A172 (cell line): ENCODE results near the gene CHCT1. TPM values are rescaled to one million over a fixed set of nuclear protein-coding genes. Genes with fewer than 3 reads are reported as not detected.

ENCODE experiments used
- DNase-seq: peaks from one replicate; pipeline ENCODE4 v3.0.0-alpha.2; 2015; ENCODE audit warnings: low spot score
- total RNA-seq: library from RNA; depleted of rRNA; stranded (reverse); fragments of >200 nt; shearing (Covaris generic); gene quantifications from 2 replicates; pipeline ENCODE4 v1.2.3, GENCODE V29; 2014; rRNA removed

CHCT1 gene
- total RNA-seq, 1 experiment from 2014 or later: not detected

- peak; percentile 29 for DNase-seq
These were observed 20.2 kb downstream of the CHCT1 start for GRCh38 chr17:60442271-60443173.

GRCh38 chr17:60443713-60444112, 21.4 kb downstream of the CHCT1 start:
- no peak for DNase-seq

- no peak for DNase-seq
These were observed 22.9 kb downstream of the CHCT1 start for GRCh38 chr17:60445144-60445543.

GRCh38 chr17:60447375-60447774, 25.1 kb downstream of the CHCT1 start:
- DNase-seq: no peak

- DNase-seq: no peak
These were observed 28.8 kb downstream of the CHCT1 start for GRCh38 chr17:60451071-60451470.

GRCh38 chr17:60451965-60452364, 29.7 kb downstream of the CHCT1 start:
- no peak for DNase-seq

GRCh38 chr17:60455378-60455777, 33.1 kb downstream of the CHCT1 start:
- DNase-seq: no peak

GRCh38 chr17:60457148-60457547, 34.9 kb downstream of the CHCT1 start:
- no peak for DNase-seq

- DNase-seq: no peak
These were observed 39.3 kb downstream of the CHCT1 start for GRCh38 chr17:60461584-60461983.

GRCh38 chr17:60463157-60463835, 41.0 kb downstream of the CHCT1 start:
- no peak for DNase-seq

GRCh38 chr17:60464343-60464742, 42.1 kb downstream of the CHCT1 start:
- no peak for DNase-seq

GRCh38 chr17:60468371-60468770, 46.1 kb downstream of the CHCT1 start:
- DNase-seq: no peak

- DNase-seq: no peak
These were observed 49.2 kb downstream of the CHCT1 start for GRCh38 chr17:60471451-60471850.

- DNase-seq: no peak
These were observed 50.2 kb downstream of the CHCT1 start for GRCh38 chr17:60472449-60472848.

GRCh38 chr17:60473788-60474187, 51.5 kb downstream of the CHCT1 start:
- no peak for DNase-seq

Other genes with a start within 250 kb of the CHCT1 start
- gene USP32, start 30.4 kb upstream of the CHCT1 start, total RNA-seq: 39.0 and 46.2 TPM in 2 replicates
- 36.7 and 42.4 TPM in 2 replicates for gene APPBP2, start 103.8 kb downstream of the CHCT1 start, total RNA-seq
- 15.7 and 19.6 TPM in 2 replicates for gene PPM1D, start 177.7 kb downstream of the CHCT1 start, total RNA-seq